HG03045 (cell line): ENCODE results near the gene STX8.
"Not testable (repeated sequence)": the region's sequence is repeated elsewhere in the genome, so short reads cannot be mapped to it uniquely, and the experiment has no call there.

Source experiments
- ATAC-seq: cut with Tn5 transposase; IDR thresholded peaks from one replicate; pipeline ENCODE4 v1.9.1; 2021; ENCODE audit warnings: mild to moderate bottlenecking, moderate library complexity; ENCODE audit not compliant: unreplicated experiment

STX8 gene

DNA sequence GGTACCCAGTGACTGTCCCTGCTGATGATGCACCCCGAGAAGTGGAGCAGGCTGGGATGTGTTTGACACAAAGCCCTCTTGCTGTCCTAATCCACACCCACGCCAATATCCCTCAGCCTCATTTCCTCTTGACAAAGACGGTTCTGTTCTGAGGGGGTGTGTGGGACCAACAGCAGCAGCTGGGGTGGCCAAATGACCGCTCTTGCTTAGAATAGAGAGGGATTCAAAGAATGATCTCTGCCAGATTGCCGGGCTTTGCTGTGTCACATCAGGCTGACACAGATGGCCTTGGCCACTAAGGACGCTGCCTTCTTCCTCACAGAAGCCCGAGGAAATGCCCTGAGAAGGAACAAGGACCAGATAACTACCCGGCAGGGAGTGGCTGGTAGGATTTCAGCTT lies 303.6 kb downstream of the STX8 start:
- ATAC-seq: no peak

DNA sequence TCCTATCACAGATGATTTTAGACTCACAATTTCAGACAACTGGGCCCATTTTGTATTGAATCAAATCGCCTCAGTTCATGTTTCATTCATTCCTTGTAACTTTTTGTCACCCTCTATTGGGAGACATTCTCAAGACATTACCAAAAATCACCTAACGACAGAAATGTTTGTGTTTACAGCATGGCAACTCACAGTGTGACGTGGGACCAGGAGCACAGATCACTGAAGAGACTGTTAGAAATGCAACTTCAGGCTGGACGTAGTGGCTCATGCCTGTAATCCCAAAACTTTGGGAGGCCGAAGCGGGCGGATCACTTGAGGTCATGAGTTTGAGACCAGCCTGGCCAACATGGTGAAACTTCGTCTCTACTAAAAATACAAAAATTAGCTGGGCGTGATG lies 304.7 kb downstream of the STX8 start:
- ATAC-seq: no peak

DNA sequence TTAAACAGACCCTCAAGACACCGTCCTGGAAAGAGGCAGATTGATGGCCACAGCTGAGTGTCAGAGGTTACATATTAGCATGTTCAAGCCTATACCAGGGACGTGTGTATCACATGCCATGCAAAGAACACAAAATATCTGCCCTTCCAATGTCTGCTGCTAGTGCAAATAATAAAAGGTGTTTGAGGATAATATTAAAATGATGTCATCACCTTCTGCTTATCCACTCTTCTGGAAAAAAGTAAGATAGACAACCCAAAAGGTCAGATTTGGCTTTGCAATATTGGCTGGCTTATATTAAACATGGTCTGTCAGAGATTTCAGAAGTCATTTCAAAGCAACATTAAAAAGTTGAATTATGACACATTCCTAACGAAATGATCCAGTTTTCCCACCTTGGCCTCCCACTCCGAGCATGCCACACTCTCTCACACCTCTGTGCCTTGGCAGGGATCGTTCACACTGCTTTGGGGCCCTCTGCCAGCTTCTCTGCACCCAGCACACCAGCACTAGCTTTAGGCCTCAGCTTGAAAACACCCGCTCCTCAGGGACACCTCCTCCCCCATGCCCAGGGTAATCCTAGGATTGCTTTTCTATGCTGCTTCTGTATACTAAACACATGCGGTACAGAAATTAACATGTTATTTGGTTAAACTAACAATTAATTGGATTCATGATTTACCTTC lies 306.1 kb downstream of the STX8 start:
- no peak for ATAC-seq

DNA sequence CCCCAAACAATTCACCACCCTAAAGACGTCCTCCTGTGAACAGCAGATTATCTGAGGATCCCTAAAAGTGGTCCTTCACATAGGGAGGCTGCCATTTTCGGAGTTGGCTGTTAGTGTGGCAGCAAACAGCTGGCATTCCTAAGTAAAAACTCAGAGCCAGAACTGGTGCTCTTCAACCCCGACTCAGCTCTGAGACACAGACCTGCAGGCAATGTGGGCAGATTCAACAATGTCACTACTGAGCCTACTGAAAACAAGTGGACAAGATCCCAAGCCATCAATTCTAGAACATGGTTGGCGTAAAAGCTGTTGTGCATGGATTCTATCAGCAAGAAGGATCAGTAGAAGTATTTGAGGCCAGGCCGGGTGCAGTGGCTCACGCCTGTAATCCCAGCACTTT lies 307.1 kb downstream of the STX8 start:
- no peak for ATAC-seq

DNA sequence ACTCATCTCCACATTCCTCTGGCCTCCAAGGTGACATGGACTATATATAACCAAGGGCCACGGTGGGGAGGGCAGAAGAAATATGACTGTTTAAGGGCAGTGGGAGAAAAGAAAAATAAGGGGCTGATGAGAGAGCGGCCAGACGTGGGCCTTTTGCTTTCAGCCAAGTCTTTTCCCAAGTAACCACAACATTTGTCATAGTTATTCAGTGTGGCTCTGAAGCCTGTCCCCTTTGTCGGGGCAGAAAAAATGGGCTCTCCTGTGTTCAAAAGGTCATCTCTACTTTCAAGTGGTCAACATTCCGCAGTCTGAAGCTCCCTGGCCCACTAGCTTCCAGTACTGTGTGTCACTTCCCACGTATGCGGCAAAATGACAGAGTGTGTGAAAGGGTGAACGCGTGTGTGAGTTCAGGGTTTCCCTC lies 308.9 kb downstream of the STX8 start:
- ATAC-seq: no peak

DNA sequence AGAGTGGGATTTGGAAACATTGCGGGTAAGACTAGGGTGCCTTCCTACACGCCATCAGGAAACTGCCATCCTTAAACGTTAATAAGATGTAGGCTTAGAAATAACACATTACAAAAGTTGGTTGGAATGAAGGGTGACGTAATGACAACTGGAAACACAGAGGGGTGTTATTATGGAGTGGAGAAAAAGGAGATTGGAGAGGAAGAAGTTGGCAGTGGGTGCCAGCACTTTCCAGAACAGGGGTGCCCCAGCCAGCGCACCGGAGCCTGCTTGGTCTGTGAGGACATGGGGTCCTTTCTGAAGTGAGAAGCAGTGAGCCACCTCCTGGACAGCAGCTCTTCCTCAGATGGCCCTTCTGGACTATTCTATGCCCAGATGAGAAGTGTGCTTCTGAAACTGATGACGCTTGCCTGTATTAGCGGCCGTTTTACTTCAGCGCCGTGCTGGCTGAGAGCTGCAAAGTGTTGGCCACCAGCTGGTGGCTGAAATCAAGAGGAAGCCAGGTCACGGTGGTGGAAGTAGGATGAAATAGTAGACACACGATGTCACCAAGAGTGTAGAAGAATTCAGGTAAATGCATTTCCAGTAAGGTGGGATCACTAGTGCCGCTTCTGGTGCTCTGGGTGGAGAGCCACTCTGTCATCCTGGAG lies 309.5 kb downstream of the STX8 start:
- no peak for ATAC-seq

DNA sequence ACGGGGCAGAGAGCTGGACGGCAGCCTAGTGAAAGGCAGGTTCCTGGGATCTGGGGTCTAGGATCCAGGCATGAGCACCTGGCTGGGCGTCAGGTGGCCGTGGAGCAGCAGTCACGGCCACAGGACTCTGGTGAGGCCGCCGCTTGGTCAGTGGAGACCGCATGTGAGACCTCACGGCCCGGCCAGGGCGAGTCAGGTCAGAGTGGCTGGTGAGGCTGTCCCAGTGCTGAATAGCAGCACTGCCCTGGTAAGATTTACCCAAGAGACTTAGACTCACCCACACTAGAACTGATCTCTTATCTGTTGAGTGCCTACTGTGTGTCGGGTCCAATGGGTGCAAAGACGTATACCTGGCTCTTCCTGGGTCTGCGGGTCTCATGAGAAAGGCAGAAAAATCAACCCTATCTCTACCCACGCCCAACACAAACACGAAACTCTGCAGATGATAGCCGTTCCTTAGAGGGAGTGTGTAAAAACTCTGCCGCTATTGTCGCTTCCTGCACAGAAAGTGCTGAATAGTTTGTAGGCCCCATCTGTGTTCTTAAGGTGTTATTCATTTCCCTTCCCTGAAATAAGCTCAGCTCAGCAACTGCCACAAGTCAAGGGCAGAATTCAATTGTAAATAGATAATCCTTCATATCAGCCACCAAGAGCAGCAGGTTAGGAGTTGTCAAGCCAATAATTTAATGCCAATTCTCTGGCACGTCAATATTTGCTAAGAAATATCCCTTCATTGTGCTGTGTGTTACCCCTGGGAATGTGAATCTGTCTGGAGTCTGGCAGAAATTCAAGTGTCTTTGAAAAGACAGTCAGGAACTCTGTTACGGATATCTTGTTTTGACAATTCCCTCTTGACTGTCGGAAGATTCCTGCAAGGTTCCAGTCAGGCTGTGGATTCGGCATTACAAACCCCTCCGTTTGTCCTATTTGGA lies 314.3 kb downstream of the STX8 start:
- no peak for ATAC-seq

DNA sequence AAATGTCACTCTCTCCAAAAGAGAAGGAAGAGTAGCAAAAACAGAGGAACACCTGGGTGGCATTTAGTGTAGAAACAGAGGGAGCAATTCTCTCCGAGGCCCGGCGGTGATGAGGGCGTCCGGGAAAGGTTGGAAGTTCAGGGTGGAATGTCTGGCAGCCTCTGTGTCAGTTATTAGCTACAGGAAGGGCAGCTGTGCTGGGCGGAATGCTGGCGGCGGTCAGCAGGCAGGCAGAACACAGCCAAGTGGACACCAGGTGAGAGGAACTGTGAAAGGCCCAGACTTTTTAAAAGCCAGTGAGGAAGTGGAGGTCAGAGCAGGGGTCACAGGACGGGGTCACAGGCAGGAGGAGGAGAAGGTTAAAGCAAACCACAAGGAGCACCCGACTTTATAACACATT lies 316.2 kb downstream of the STX8 start:
- no peak for ATAC-seq

DNA sequence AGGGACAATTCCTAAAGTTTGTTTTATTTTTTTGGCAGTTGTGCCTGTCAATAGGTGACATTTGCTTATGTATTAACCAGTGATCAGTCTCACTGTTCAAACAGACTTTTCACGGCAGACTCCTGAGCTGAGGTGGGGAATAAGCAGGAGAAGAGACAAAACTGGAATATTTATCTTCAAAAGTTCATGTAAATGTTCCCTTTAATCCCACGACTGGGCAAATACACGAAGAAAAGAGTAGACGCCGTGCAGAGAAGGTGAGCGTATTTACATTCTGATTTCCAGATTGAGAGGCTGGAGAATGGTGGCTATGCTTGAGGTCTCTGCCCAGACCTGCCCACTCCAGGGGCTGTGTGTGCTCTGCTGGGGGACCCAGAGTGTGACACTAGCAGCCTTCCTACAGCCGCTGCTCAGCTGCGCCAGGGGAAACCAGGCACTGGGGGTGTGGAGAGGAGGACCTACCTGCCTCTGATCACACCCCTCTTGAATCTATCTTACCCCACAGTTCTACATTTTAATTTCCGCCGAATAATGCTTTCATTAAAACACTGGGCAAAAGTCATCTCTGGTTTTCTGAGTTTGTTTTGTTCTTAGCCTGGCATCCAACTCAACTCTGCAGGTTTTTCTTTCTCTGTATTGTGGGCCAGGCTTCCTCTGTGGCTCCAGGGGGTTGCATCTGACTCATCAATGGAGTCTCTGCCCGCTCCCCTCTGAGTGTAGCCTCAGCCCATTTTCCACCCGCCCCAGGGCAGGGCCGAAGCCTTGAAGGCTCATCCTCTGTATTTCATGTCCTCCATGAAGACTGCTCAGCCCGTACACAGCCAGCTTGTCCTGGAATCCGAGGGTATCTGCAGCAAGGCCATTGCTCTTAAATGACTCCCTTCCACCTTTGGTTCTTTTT lies 317.3 kb downstream of the STX8 start:
- ATAC-seq: no peak

DNA sequence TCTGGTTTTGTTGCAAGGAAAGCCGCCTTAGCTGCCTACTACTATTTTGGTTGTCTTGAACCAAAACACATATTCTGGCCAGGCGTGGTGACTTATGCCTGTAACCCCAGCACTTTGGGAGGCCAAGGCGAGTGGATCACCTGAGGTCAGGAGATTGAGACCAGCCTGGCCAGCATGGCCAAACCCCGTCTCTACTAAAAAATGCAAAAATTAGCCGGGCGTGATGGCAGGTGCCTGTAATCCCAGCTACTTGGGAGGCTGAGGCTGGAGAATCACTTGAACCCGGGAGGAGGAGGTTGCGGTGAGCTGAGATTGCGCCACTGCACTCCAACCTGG lies 318.0 kb downstream of the STX8 start:
- ATAC-seq: not testable (repeated sequence)

DNA sequence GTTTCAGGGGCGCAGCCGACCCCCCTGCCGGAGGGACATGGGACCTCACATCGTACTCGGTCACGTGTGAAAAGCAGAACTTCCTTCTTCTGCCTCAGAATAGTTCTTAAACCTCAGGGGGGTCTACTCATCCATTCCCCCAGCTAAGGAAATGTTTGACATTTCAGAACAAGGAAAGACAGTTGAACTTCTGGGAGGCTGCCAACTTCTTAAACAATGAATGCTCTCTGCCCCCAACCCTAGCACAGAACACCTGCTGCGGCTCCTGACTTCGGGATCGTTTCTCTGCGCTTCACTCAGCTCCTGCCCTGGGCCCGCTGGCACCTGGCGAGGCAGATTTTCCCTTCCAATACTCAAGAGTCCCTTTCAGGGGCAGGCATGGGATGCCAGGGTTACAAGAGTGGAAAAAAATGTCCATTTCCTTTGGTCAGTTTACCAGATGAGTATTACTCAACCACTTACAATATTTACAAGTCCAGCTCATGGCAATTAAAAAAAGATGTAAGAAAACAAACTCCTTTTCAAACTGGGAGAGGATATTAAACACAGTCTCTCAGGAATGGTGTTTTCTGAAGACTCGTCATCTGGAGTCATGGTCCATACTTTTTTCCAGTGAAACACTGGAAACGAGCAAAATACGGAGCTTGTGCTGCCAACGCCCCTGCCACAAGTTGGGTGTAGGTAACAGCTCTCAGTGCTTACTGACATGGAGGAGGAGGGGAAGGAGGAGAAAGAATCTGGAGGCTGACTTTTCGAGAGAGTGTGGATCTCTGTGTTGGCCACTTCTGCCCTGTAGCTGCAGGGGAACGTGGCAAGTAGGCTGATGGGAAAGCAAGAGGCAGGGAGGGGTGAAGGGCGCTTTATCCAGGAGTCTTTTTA lies 318.6 kb downstream of the STX8 start:
- no peak for ATAC-seq

DNA sequence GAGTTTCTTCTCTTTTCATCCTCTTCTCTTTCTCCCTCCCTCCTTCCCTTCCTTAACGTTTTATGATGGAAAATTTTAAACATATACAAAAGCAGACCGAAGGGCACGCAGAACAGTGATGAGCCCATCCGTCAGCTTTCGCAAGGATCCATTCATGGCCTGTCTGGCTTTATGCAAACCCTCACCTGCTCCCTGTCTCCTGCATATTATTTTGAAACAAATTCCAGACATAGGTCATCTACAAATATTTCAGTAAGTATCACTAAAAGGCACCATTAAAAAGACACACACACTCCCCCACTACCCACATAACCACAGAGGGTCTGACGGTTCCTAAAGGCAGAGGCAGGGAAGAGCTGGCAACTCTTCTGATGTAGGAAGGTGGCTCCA lies 319.3 kb downstream of the STX8 start:
- ATAC-seq: no peak

DNA sequence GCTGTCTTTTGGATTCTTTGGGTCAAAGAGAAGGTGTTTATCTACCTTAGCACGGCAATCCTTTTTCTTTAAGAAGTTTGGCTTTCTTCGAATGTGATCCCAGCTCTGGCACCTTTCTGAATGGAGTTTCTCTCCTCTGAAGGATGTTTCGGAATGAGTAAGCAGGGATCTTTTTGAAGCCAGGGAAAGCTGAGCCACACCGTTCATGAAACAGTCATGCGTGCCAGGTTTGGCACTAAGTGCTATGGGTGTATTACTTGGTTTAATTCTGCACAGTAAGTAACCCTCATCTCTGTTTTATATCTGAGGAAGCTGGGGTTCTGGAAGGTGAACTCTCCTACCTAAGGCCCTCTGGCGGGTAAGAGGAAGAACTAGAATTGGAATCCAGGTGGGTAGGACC lies 319.8 kb downstream of the STX8 start:
- no peak for ATAC-seq

DNA sequence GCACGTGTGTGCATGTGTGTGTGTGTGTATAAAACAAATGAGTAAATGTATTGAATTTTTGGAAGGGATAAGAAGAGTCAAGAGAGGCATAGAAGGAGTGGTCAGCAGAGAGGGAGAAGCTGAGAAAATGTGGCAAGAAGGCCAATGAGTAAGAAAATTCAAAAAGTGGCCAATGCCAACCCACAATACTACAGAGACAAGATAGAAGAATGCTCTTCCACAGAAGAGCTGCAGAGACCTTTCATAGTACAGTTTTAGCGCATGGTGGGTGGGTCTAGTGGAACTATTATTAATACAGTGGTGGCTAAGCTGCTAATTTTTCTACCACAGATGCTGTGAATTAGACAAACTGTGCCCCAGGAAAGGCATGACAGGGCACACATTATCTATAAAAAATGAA lies 320.8 kb downstream of the STX8 start:
- no peak for ATAC-seq

DNA sequence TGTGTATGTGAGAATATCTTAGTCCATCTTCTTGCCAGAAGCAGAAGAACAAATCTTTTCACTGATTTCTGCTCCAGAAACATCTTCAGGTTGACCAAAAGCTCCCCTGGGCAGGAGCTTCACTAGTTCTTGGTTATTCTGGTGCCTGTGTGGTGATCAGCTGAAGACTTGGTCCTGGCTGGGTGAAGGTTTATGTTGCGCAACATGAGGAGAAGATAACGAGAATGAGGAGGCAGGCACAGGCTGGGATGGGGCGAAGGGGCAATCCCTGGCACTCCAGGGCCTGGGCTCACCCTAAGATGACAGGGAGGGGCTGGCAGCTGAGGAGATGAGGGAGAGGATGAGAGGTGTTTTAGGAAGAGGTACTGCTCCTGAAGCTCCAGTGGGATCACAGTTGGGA lies 322.3 kb downstream of the STX8 start:
- ATAC-seq: no peak

DNA sequence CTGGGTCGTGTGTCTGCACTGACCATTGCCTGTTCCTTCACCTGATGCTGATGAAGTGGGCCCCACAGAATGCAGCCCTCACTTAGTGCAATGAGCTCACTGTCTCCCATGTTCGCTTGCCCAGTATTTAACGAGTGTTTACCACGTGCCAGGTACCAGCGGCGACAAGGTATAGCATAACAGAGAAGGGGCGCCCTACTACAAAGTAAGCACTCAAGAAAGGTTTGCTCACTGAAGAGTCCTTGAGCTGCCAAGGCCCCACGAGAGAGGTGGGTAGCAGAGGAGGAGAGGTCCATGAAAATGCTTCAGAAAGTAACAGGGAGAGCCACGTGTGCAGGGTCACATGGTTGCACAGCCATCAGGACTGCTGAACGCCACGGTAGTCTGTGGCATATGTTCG lies 324.3 kb downstream of the STX8 start:
- ATAC-seq: no peak

DNA sequence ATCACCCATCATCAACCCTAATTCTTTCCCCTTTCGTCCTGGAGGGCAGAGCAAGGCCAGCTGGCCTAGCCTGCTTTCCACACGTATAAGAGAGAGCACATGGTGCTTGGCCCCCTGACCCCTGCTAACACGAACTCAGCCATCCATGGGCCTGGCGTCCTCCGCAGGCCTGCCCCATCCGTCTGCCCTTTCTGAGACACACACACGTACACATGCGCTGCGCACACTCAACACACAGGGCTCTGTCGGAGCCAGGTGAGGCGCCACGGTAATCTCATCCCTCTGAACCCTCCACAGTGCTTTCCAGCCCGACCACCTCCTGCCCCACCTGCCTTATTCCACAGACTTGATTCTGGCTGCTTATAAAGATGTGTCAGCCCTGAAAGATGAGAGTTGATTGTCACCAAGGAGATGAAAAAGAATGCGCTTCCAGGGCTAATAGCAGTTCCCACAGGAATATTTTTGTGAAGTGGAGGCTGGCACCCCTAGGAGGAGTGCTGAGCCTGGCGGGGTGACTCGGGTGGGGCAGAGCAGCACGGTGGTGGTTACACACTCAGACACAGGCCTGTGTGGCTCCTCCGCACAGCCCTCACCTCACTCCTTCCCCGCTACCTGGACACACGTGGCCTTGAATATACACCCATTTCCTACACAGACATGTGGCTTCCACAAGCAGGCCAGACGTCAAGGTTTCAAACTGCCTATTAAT lies 326.2 kb downstream of the STX8 start:
- no peak for ATAC-seq

DNA sequence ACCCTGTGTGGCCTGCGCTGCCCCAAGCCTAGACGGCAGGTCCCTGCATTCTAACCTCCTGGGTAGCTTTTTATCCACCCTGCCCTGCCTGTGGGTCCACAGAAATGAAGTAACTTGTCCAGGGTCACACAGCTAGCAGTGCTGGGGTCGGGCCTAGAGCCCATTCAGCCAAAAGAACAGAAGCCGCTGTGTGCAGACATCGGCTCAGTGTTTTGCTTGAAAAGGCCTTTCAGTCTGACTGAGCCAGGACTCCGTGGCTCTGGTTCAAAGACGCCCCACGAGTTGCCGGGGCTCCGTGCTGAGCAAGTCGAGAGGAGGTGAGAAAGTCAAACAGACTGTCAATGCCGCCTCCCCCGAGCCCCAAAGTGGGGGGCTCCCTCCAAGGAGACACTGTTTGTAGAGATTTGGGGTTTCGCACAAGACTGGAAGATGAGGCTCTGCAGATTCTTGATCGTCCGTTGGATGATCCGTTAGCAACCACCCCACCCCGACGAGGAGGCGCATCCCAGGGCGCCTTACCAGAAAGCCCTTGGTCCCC lies 328.1 kb downstream of the STX8 start:
- no peak for ATAC-seq
